HepG2 (cell line): ENCODE measurements around the gene ITCH. TPM values are rescaled to one million over a fixed set of nuclear protein-coding genes. Genes with fewer than 3 reads are reported as not detected.
A peak's percentile ranks its signal among the peaks of the same experiment; 100 is the strongest.

Experiments
- ATAC-seq: fragments of 200-7000 bp; cut with Tn5 transposase; 3 replicates; pipeline ENCODE4 v1.9.1; 2020; ENCODE audit warnings: mild to moderate bottlenecking, moderate library complexity
- BruUV-seq: library from RNA; stranded (reverse); fragments of 400-500 nt; replicated peaks from 2 replicates; lab custom pipeline; 2021; lab: Mats Ljungman, UMichigan
- CTCF ChIA-PET: fragments of 300-600 bp; formaldehyde crosslinking; extraction: SDS; loops from one replicate; lab custom pipeline; 2021; ENCODE audit warnings: low total read pairs, inconsistent platforms, low intra/inter-chr PET ratio; lab: Yijun Ruan, JAX
- POLR2A ChIA-PET: fragments of 350-600 bp; sonication (Branson Sonifier 250); formaldehyde crosslinking; loops from one replicate; lab custom pipeline; 2020; ENCODE audit warnings: antibody characterized with exemption, inconsistent platforms; lab: Yijun Ruan, JAX
- DNase-seq: peaks from one replicate; pipeline ENCODE4 v3.0.0-alpha.2; 2015; ENCODE audit warnings: low spot score
- FAIRE-seq: peaks from 3 replicates; lab custom pipeline; 2011; peaks lifted over from hg19 to GRCh38; lab: Jason Lieb, UNC
- H2AFZ ChIP-seq: one replicate; pipeline ENCODE4 v1.6.1; 2011; ENCODE audit warnings: low read length, inconsistent platforms
- H3K27ac ChIP-seq: fragments of 300-600 bp; 3 replicates; pipeline ENCODE4 v1.8.0; 2011; ENCODE audit warnings: mixed run types, mild to moderate bottlenecking, mixed read lengths, low read length, inconsistent platforms; ENCODE audit not compliant: insufficient read depth; ENCODE audit errors: extremely low read length
- H3K27me3 ChIP-seq, 2 experiments: fragments of 200-600 bp in 1 of 2; 2 replicates in 1 of 2; 3 replicates in 1 of 2; pipeline versions ENCODE4 v1.6.0 to v1.8.0; 2011; ENCODE audit warnings: low read length in 2 of 2, mild to moderate bottlenecking in 2 of 2, moderate library complexity in 2 of 2, inconsistent platforms in 1 of 2; ENCODE audit not compliant: insufficient read depth in 2 of 2, control insufficient read depth in 1 of 2
- H3K36me3 ChIP-seq, 2 experiments: fragments of 200-600 bp in 1 of 2; replicated peaks in 1 of 2; 2 replicates in 1 of 2; 3 replicates in 1 of 2; pipeline versions ENCODE4 v1.5.1 to v1.8.0; 2011; ENCODE audit warnings: low read length in 2 of 2, inconsistent platforms in 1 of 2; ENCODE audit not compliant: insufficient read depth in 2 of 2, control insufficient read depth in 1 of 2
- H3K4me1 ChIP-seq: 2 replicates; pipeline ENCODE4 v1.5.1; 2012; ENCODE audit warnings: low read length, inconsistent platforms; ENCODE audit not compliant: insufficient read depth
- H3K4me2 ChIP-seq: 2 replicates; pipeline ENCODE4 v1.6.0; 2011; ENCODE audit warnings: low read depth, low read length, inconsistent platforms
- H3K4me3 ChIP-seq, 3 experiments: fragments of 200-600 bp in 1 of 3; sonication (generic), shearing (Covaris generic) in 1 of 3; replicated peaks in 1 of 3; 2 replicates each; pipeline ENCODE4 v1.5.1; 2011 to 2016; ENCODE audit warnings: low read length in 3 of 3, inconsistent platforms in 2 of 3, low read depth in 2 of 3, mild to moderate bottlenecking in 2 of 3, control low read depth in 1 of 3, mixed read lengths in 1 of 3; ENCODE audit not compliant: insufficient read depth in 1 of 3
- H3K79me2 ChIP-seq: one replicate; pipeline ENCODE4 v1.6.1; 2011; ENCODE audit warnings: low read length, inconsistent platforms; ENCODE audit not compliant: insufficient read depth
- H3K9ac ChIP-seq: 2 replicates; pipeline ENCODE4 v1.6.0; 2011; ENCODE audit warnings: mild to moderate bottlenecking, low read depth, low read length, inconsistent platforms; ENCODE audit not compliant: insufficient read depth
- H3K9me3 ChIP-seq: 2 replicates; pipeline ENCODE4 v1.5.1; 2012; ENCODE audit warnings: mild to moderate bottlenecking, low read length
- H4K20me1 ChIP-seq: 2 replicates; pipeline ENCODE4 v1.6.0; 2011; ENCODE audit warnings: inconsistent platforms, mild to moderate bottlenecking, low read length, moderate library complexity; ENCODE audit not compliant: insufficient read depth
- HNF4G ChIP-seq, 2 experiments: sonication (generic) in 1 of 2; formaldehyde crosslinking in 1 of 2; IDR thresholded peaks; 2 replicates each; pipeline versions ENCODE4 v1.4.0 to v1.6.1; 2011 to 2020; ENCODE audit warnings: borderline replicate concordance in 2 of 2, low read depth in 2 of 2, mild to moderate bottlenecking in 2 of 2, low read length in 1 of 2, missing genetic modification reagents in 1 of 2, moderate library complexity in 1 of 2
- PBX2 ChIP-seq: IDR thresholded peaks from 2 replicates; pipeline ENCODE4 v1.6.1; 2016; ENCODE audit warnings: control low read depth
- RBM22 ChIP-seq: fragments of 200-400 bp; formaldehyde crosslinking; optimal IDR thresholded peaks from 2 replicates; pipeline ENCODE3; 2017; ENCODE audit warnings: mild to moderate bottlenecking, low read length, moderate library complexity
- RCOR2 ChIP-seq: IDR thresholded peaks from 2 replicates; pipeline ENCODE4 v1.6.1; 2016; ENCODE audit warnings: missing biosample characterization, missing genetic modification reagents
- TFDP1 ChIP-seq: IDR thresholded peaks from 2 replicates; pipeline ENCODE4 v1.6.1; 2016; ENCODE audit warnings: missing compliant biosample characterization, missing genetic modification reagents, borderline replicate concordance
- ZFX ChIP-seq: sonication (generic); formaldehyde crosslinking; IDR thresholded peaks from 2 replicates; pipeline ENCODE4 v1.4.0; 2020; ENCODE audit warnings: mild to moderate bottlenecking, low read depth, missing genetic modification reagents, moderate library complexity
- ZMYM2 ChIP-seq: sonication (generic); formaldehyde crosslinking; IDR thresholded peaks from 2 replicates; pipeline ENCODE4 v1.8.0; 2022; ENCODE audit warnings: mild to moderate bottlenecking, missing genetic modification reagents
- ZNF362 ChIP-seq: sonication (generic); formaldehyde crosslinking; IDR thresholded peaks from 2 replicates; pipeline ENCODE4 v1.4.0; 2020; ENCODE audit warnings: missing genetic modification reagents, mild to moderate bottlenecking, borderline replicate concordance
- ZNF451 ChIP-seq: sonication (generic); formaldehyde crosslinking; IDR thresholded peaks from 2 replicates; pipeline ENCODE4 v1.5.0; 2020; ENCODE audit warnings: mild to moderate bottlenecking, missing genetic modification reagents
- ZNF558 ChIP-seq: sonication (generic); formaldehyde crosslinking; IDR thresholded peaks from 2 replicates; pipeline ENCODE4 v1.9.0; 2022; ENCODE audit warnings: mild to moderate bottlenecking, missing genetic modification reagents, borderline replicate concordance
- ZNF605 ChIP-seq: sonication (generic); formaldehyde crosslinking; IDR thresholded peaks from 2 replicates; pipeline ENCODE4 v1.8.0; 2022; ENCODE audit warnings: mild to moderate bottlenecking, missing genetic modification reagents
- ZNF709 ChIP-seq: sonication (generic); formaldehyde crosslinking; IDR thresholded peaks from 2 replicates; pipeline ENCODE4 v1.5.0; 2020; ENCODE audit warnings: mild to moderate bottlenecking, missing genetic modification reagents
- ZNF713 ChIP-seq: sonication (generic); formaldehyde crosslinking; IDR thresholded peaks from 2 replicates; pipeline ENCODE4 v1.4.0; 2020; ENCODE audit warnings: mild to moderate bottlenecking, missing genetic modification reagents
- WGBS: methylation state at CpG from one replicate; pipeline ENCODE4 v1.1.6; 2017; ENCODE audit warnings: low lambda C conversion rate; 5-methylcytosine and 5-hydroxymethylcytosine counted together
- in situ Hi-C: cut with HindIII; loops from 2 replicates; pipeline ENCODE4 v1.10.0; 2017; ENCODE audit warnings: low pct_unique_long_range_greater_than_20kb; ENCODE audit not compliant: extremely low pct_ligation_motif_present
- intact Hi-C: fragments of 100-400 bp; cut with micrococcal nuclease; formaldehyde crosslinking; loops from one replicate; pipeline ENCODE4 v1.10.0; 2022; ENCODE audit not compliant: unreplicated experiment
- polyA plus RNA-seq, 8 experiments: library from polyadenylated mRNA; depleted of rRNA in 3 of 8; stranded (reverse) in 7 of 8; unstranded in 1 of 8; fragments of >200 nt; fragmentation: Illumina TruSeq in 4 of 8; extraction: Trizol in 4 of 8; gene quantifications; 2 replicates each; pipeline versions ENCODE4 v1.2.1 to v1.2.3, GENCODE V29; 2011 to 2016; ENCODE audit warnings: low read depth in 4 of 8, missing spikeins in 1 of 8, mixed read lengths in 1 of 8; ENCODE audit not compliant: insufficient read depth in 1 of 8
- total RNA-seq, 5 experiments: library from RNA; depleted of rRNA; stranded (reverse); fragments of >200 nt; fragmentation: Illumina TruSeq; extraction: Trizol; gene quantifications; 2 replicates each; pipeline ENCODE4 v1.2.3, GENCODE V29; 2016; ENCODE audit warnings: low read depth in 1 of 5
- TF ChIP-seq, protein P1 (sequence below): sonication (generic); formaldehyde crosslinking; IDR thresholded peaks from 2 replicates; pipeline ENCODE4 v1.8.1; 2022; ENCODE audit warnings: mild to moderate bottlenecking, missing genetic modification reagents

The ITCH gene
- total and polyA plus RNA-seq, 2 of the 13 experiments (the other 11 are each of a cell fraction or from before 2014, with no cell fraction given) = 20.5 to 112 TPM

GRCh38 chr20:34396408-34396807 is 33.3 kb downstream of the ITCH start:
- POLR2A ChIA-PET = interaction anchor here (1.5 kb wide), 1 partner anchor 33 kb away, joined by 7 read pairs; the partner anchor contains the start of gene ITCH
- intact Hi-C loops (no loop called here), in situ Hi-C loops (no loop called here)
- DNase-seq = no peak
- Histone ChIP-seq H3K4me3 (no peak overlapping the region), H3K9ac (no peak overlapping the region), H3K79me2 (peaks cover 69% of the 10 kb centered on the region), H3K27me3 (no peaks in the 10 kb centered on the region), H3K9me3 (no peaks in the 10 kb centered on the region), H3K27ac (no peak overlapping the region), H3K4me1 (peaks cover 30% of the 10 kb centered on the region), H4K20me1 (peaks cover 6% of the 10 kb centered on the region; the same call in 1 of the 2 replicates), H3K4me2 (no peak overlapping the region), H3K36me3 (peaks cover 31 to 72% of the 10 kb centered on the region in 2 experiments), H2AFZ (no peak overlapping the region)
- ATAC-seq = peak; percentile 53; the same call in 2 of the 3 replicates
- BruUV-seq = no TSS peak
- TF ChIP-seq ZNF451 (CRISPR knock-in tag) (no peak), HNF4G (IDR thresholded peaks at IDR 0.05; ENCODE audit: borderline replicate concordance, low read depth, low read length) (no peak), HNF4G (CRISPR knock-in tag; IDR thresholded peaks at IDR 0.05; ENCODE audit: borderline replicate concordance, low read depth) (no peak), ZNF558 (no peak), ZNF713 (CRISPR knock-in tag) (no peak), ZFX (CRISPR knock-in tag) (no peak)
- TF ChIP-seq, protein P1, sequence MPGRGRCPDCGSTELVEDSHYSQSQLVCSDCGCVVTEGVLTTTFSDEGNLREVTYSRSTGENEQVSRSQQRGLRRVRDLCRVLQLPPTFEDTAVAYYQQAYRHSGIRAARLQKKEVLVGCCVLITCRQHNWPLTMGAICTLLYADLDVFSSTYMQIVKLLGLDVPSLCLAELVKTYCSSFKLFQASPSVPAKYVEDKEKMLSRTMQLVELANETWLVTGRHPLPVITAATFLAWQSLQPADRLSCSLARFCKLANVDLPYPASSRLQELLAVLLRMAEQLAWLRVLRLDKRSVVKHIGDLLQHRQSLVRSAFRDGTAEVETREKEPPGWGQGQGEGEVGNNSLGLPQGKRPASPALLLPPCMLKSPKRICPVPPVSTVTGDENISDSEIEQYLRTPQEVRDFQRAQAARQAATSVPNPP = no peak
- whole genome bisulfite sequencing = 97% methylated on average over 5 of the region's 5 CpGs
- FAIRE-seq = no peak
- CTCF ChIA-PET = no interaction called here

GRCh38 chr20:34397096-34397495 is 34.0 kb downstream of the ITCH start:
- no peak for FAIRE-seq
- Histone ChIP-seq H3K27ac (no peak overlapping the region), H3K27me3 (no peaks in the 10 kb centered on the region), H3K4me2 (no peak overlapping the region), H3K79me2 (peaks cover 69% of the 10 kb centered on the region), H2AFZ (no peak overlapping the region), H3K36me3 (peaks cover 31 to 72% of the 10 kb centered on the region in 2 experiments), H4K20me1 (peaks cover 10% of the 10 kb centered on the region), H3K4me3 (no peak overlapping the region), H3K9me3 (no peaks in the 10 kb centered on the region), H3K4me1 (peaks cover 37% of the 10 kb centered on the region), H3K9ac (no peak overlapping the region)
- in situ Hi-C loops = no loop called here
- peak; percentile 24; the same call in 2 of the 3 replicates for ATAC-seq
- intact Hi-C loops = no loop called here
- ChIA-PET CTCF (no interaction called here), POLR2A (interaction anchor here (1.5 kb wide), 1 partner anchor 34 kb away, joined by 7 read pairs; the partner anchor contains the start of gene ITCH)
- BruUV-seq = no TSS peak
- DNase-seq = no peak
- 94% methylated on average over 9 of the region's 9 CpGs for WGBS
- TF ChIP-seq ZNF362 (CRISPR knock-in tag) = no peak
- no peak for TF ChIP-seq TFDP1 (CRISPR knock-in tag)
- TF ChIP-seq ZMYM2 (CRISPR knock-in tag) = peak; percentile 53; the same call in 1 of the 2 replicates
- TF ChIP-seq ZNF709 (CRISPR knock-in tag) = no peak
- TF ChIP-seq PBX2 (CRISPR knock-in tag) = no peak
- no peak for TF ChIP-seq RCOR2 (CRISPR knock-in tag)
- TF ChIP-seq ZNF605 = no peak
- TF ChIP-seq RBM22 = peak; percentile 39
